Omental fat pad (tissue), 4 donors: ENCODE measurements around the gene TPRKB. TPM values are rescaled to one million over a fixed set of nuclear protein-coding genes. Genes with fewer than 3 reads are reported as not detected.
"Not testable (repeated sequence)": the region's sequence is repeated elsewhere in the genome, so short reads cannot be mapped to it uniquely, and the experiment has no call there.

ENCODE experiments used
- ATAC-seq: fragments of 150-250 bp; one replicate; pipeline ENCODE4 v1.9.1; 2016; ENCODE audit warnings: mild to moderate bottlenecking, moderate library complexity; ENCODE audit not compliant: low FRiP score
- DNase-seq: peaks from one replicate; pipeline ENCODE4 v3.0.0-alpha.2; 2019; ENCODE audit warnings: low spot score
- CTCF ChIP-seq, 3 donors: fragments of 450-650 bp; IDR thresholded peaks; one replicate each; pipeline ENCODE4 v1.5.1; 2016 to 2017; ENCODE audit warnings: antibody characterized with exemption in 3 of 3, mild to moderate bottlenecking in 3 of 3, moderate library complexity in 2 of 3
- total RNA-seq, 4 donors: library from RNA; depleted of rRNA; stranded (reverse); fragments of >200 nt; gene quantifications; one replicate each; pipeline ENCODE4 v1.1.0, GENCODE V29; 2016

TPRKB gene
- total RNA-seq, 4 donors from 2014 or later = 20.4 to 37.4 (median 22.9) TPM

GRCh38 chr2:73759285-73759764, 22.2 kb upstream of the TPRKB start:
- no peak for TF ChIP-seq CTCF (IDR thresholded peaks at IDR 0.05)
- DNase-seq (no peak), ATAC-seq (no peak)

GRCh38 chr2:73754332-73754731, 17.2 kb upstream of the TPRKB start:
- DNase-seq, ATAC-seq: not testable (repeated sequence)

- ATAC-seq (no peak), DNase-seq (no peak)
- no peak for TF ChIP-seq CTCF (IDR thresholded peaks at IDR 0.05)
Observed at GRCh38 chr2:73749314-73749713, 12.2 kb upstream of the TPRKB start.

GRCh38 chr2:73746877-73747208, 9.7 kb upstream of the TPRKB start:
- ATAC-seq = no peak
- no peak for TF ChIP-seq CTCF (IDR thresholded peaks at IDR 0.05)
- DNase-seq = no peak

GRCh38 chr2:73746015-73746876, 9.1 kb upstream of the TPRKB start:
- no peak for TF ChIP-seq CTCF (IDR thresholded peaks at IDR 0.05)
- DNase-seq (no peak), ATAC-seq (no peak)

- DNase-seq = no peak
- TF ChIP-seq CTCF (IDR thresholded peaks at IDR 0.05) = no peak
- ATAC-seq = no peak
Observed at GRCh38 chr2:73740767-73741166, 3.6 kb upstream of the TPRKB start.

GRCh38 chr2:73739101-73739500, 2.0 kb upstream of the TPRKB start:
- DNase-seq (no peak), ATAC-seq (no peak)
- TF ChIP-seq CTCF (IDR thresholded peaks at IDR 0.05) = no peak
